ENCODE measurements around the gene VGF.

VGF gene

GRCh38 chr7:101189109-101189508 is 23.7 kb upstream of the VGF start:
- POLR2A ChIA-PET: no interaction called here
- no peak overlapping the region for H3K4me3 ChIP-seq (ENCODE audit: low read depth, low read length)
- no peak for TF ChIP-seq CTCF (IDR thresholded peaks at IDR 0.05; ENCODE audit: insufficient read depth, low read length, missing control alignments)
- DNase-seq (ENCODE audit: low read depth, low spot score): no peak
- CTCF ChIA-PET: interaction anchor here (7.3 to 8.9 kb wide), 2 partner anchors 13 to 45 kb away, joined by 76 to 353 read pairs; no protein-coding TSS in a partner anchor

- no peak for TF ChIP-seq CTCF (IDR thresholded peaks at IDR 0.05; ENCODE audit: insufficient read depth, low read length, missing control alignments)
- no peak for DNase-seq (ENCODE audit: low read depth, low spot score)
- H3K4me3 ChIP-seq (ENCODE audit: low read depth, low read length): no peak overlapping the region
- ChIA-PET POLR2A (interaction anchor here (1.0 kb wide), 1 partner anchor 31 kb away, joined by 3 read pairs; the partner anchor contains the start of gene PLOD3), CTCF (interaction anchor here (0.6 to 5.8 kb wide), 5 partner anchors 8 to 43 kb away, joined by 3 to 48 read pairs (median 3); partner anchors contain the start of gene VGF)
These were observed 21.6 kb upstream of the VGF start for GRCh38 chr7:101186844-101187428.

- ChIA-PET CTCF (interaction anchor here (4.1 to 5.8 kb wide), 2 partner anchors 15 to 42 kb away, joined by 16 to 48 read pairs; no protein-coding TSS in a partner anchor), POLR2A (no interaction called here)
- DNase-seq (ENCODE audit: low read depth, low spot score): no peak
- H3K4me3 ChIP-seq (ENCODE audit: low read depth, low read length): no peak overlapping the region
- TF ChIP-seq CTCF (IDR thresholded peaks at IDR 0.05; ENCODE audit: insufficient read depth, low read length, missing control alignments): no peak
These were observed 20.8 kb upstream of the VGF start for GRCh38 chr7:101186194-101186593.

GRCh38 chr7:101185258-101185839 is 20.0 kb upstream of the VGF start:
- POLR2A ChIA-PET: interaction anchor here (0.5 kb wide), 1 partner anchor 24 kb away, joined by 3 read pairs; no protein-coding TSS in a partner anchor
- TF ChIP-seq CTCF (IDR thresholded peaks at IDR 0.05; ENCODE audit: insufficient read depth, low read length, missing control alignments): no peak
- DNase-seq (ENCODE audit: low read depth, low spot score): no peak
- H3K4me3 ChIP-seq (ENCODE audit: low read depth, low read length): no peak overlapping the region
- CTCF ChIA-PET: interaction anchor here (1.0 to 5.8 kb wide), 6 partner anchors 7 to 126 kb away, joined by 5 to 48 read pairs (median 11); no protein-coding TSS in a partner anchor

- H3K4me3 ChIP-seq (ENCODE audit: low read depth, low read length): no peak within 1 kb of the TSS
- no peak for TF ChIP-seq CTCF (IDR thresholded peaks at IDR 0.05; ENCODE audit: insufficient read depth, low read length, missing control alignments)
- POLR2A ChIA-PET: no interaction called here
- DNase-seq (ENCODE audit: low read depth, low spot score): no peak
- CTCF ChIA-PET: interaction anchor here (1.0 to 2.0 kb wide), 2 partner anchors 12 to 15 kb away, joined by 3 to 14 read pairs; no protein-coding TSS in a partner anchor
These were observed 14.9 kb upstream of the VGF start, which contains the start of gene NAT16 for GRCh38 chr7:101180130-101180755. Gene NAT16 (minus strand): TSS chr7:101180293. CDS start chr7:101174807, 5,486 bp downstream.

GRCh38 chr7:101179713-101180112 is 14.3 kb upstream of the VGF start:
- ChIA-PET POLR2A (no interaction called here), CTCF (interaction anchor here (2.0 kb wide), 1 partner anchor 13 kb away, joined by 14 read pairs; no protein-coding TSS in a partner anchor)
- no peak for TF ChIP-seq CTCF (IDR thresholded peaks at IDR 0.05; ENCODE audit: insufficient read depth, low read length, missing control alignments)
- H3K4me3 ChIP-seq (ENCODE audit: low read depth, low read length): no peak overlapping the region
- DNase-seq (ENCODE audit: low read depth, low spot score): no peak

Measured in AG04449 (cell line).